ENCODE data around the gene SCART1. TPM values are rescaled to one million over a fixed set of nuclear protein-coding genes. Genes with fewer than 3 reads are reported as not detected.
"Not testable (repeated sequence)": the region's sequence is repeated elsewhere in the genome, so short reads cannot be mapped to it uniquely, and the experiment has no call there.

The SCART1 gene
- total and polyA plus RNA-seq, 8 donors, result 0.95 to 3.9 (median 2.6) TPM

DNA sequence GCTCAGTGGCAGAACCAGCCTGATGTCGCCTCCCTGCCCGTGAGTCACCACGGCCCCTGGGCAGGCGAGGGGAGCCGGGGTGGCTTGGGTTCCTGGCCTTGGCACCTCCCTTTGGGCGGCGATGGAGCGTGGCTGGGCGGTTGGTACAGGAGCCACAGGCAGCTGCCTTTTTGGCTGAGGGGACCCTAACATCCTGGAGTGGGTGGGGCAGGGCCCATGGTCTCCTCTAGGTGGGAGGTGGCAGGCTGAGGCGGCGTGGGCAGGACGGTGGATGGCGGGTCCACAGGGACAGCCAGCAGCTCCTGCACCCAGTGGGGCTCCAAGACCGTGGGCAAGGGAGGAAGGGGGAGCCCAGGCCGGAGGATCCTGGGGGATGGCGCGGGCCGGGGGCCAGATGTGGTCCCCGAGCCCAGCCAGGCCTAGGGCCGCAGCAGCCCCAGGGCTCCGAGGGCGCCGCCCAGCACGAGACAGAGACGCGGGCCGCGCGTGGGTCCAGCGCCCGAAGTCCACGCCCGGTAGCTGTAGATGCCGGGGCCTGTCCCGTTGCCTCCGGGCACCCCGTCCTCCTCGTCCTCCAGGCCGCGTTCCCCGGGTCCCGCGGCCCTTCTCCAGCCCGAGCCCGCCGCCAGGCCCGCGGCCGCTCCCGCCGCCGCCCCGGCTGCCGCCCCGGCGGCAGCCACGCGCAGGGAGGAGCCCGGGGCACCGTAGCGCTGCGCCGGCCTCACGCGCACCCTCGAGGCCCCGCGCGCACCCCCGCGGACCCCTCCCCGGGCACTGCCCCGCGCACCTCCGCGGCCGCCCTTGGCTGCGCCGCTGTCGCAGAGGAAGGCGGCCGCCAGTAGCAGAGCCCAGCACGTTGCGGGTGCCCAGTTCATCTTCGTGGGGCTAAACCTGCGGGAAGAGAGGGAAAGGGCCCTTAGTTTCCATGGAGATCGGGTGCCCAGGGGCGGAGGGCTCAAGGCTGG is 30.7 kb upstream of the SCART1 start:
- H3K36me3 ChIP-seq, result peaks cover 0 to 10% (median 0%) of the 10 kb centered on the region in 3 donors
- no peaks in the 10 kb centered on the region for H3K27me3 ChIP-seq
- H3K27ac ChIP-seq, result no peak overlapping the region
- no peak overlapping the region for H3K4me3 ChIP-seq
- 15 to 18% methylated on average over 65 to 88 of the region's 88 CpGs for WGBS, 2 donors
- peak in 2 of 6 donors; percentile 27 to 73 for DNase-seq
- intact Hi-C loops (cut with DNase I), result loop anchor here in 1 of 3 donors (5.0 kb wide), 1 partner anchor 149 kb away; no protein-coding TSS in a partner anchor
- ATAC-seq, result peak; percentile 23 to 51 (median 41)
- TF ChIP-seq, protein P1, sequence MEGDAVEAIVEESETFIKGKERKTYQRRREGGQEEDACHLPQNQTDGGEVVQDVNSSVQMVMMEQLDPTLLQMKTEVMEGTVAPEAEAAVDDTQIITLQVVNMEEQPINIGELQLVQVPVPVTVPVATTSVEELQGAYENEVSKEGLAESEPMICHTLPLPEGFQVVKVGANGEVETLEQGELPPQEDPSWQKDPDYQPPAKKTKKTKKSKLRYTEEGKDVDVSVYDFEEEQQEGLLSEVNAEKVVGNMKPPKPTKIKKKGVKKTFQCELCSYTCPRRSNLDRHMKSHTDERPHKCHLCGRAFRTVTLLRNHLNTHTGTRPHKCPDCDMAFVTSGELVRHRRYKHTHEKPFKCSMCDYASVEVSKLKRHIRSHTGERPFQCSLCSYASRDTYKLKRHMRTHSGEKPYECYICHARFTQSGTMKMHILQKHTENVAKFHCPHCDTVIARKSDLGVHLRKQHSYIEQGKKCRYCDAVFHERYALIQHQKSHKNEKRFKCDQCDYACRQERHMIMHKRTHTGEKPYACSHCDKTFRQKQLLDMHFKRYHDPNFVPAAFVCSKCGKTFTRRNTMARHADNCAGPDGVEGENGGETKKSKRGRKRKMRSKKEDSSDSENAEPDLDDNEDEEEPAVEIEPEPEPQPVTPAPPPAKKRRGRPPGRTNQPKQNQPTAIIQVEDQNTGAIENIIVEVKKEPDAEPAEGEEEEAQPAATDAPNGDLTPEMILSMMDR (IDR thresholded peaks at IDR 0.05), result no peak
- no peak for FAIRE-seq
- H3K4me1 ChIP-seq, result peaks cover 0 to 3% (median 0%) of the 10 kb centered on the region in 3 donors
- no peaks in the 10 kb centered on the region for H3K9me3 ChIP-seq

DNA sequence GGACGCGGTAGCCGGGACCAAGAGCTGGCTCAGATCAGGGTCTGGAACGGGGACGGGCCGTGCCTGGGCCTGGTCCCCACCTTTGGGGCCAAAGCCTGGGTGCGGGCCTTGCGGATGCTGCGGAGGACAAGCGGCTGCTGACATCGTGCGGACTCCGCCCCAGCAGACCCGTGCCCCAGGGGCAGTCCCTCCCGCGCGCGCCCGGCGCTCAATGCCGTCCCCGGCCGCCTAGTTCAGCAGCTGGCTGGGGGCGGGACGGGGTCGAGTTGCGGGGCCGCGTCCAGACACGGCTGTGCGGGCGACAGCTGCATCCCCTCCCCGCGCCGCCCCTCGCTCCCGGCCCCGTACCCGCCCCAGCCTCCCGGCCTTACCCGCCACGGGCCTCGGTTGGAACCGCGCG is 29.6 kb upstream of the SCART1 start:
- H3K4me1 ChIP-seq, H3K4me3 ChIP-seq, H3K36me3 ChIP-seq, H3K9me3 ChIP-seq, H3K27ac ChIP-seq, FAIRE-seq, H3K27me3 ChIP-seq: not testable (repeated sequence)
- 2% methylated on average over 9 of the region's 46 CpGs; no CpG with 5 or more reads in 1 of the 2 donors for WGBS, 2 donors
- intact Hi-C loops (cut with DNase I), result loop anchor here in 1 of 3 donors (5.0 kb wide), 1 partner anchor 148 kb away; no protein-coding TSS in a partner anchor
- peak in 1 of 6 donors; percentile 64 for DNase-seq
- ATAC-seq, result peak in 3 of 4 donors; percentile 14 to 43 (median 17)

DNA sequence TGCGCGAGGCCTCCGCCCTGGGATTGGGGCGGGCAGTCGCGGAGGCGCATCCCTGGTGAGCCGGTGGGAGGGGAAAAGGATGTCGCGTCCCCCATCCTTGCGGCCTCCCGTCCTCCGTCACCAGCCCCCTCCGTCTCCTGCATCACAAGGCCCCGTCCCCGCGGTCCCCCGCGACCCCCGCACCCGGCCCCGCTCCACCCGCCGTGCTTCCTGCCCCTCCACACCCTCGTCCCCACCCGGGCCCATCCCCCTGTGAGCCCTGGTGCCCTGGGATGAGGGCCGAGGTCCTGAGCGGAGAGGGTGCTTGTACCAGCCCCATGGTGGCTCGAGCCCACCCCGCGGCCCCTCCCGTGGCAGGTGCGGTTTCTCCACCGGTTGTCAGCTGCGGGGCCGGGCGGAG is 29.1 kb upstream of the SCART1 start, which contains the start of gene SPRN:
Gene SPRN, minus strand, starts transcription at position 25 of the 400 bp plus-strand sequence. CDS start 944 bp downstream, outside the sequence.
- DNase-seq (peak in 1 of 6 donors; percentile 79), ATAC-seq (peak in 2 of 4 donors; percentile 9 to 10)
- not testable (repeated sequence) for H3K36me3 ChIP-seq, H3K27me3 ChIP-seq, H3K4me3 ChIP-seq, H3K4me1 ChIP-seq, FAIRE-seq, H3K9me3 ChIP-seq, H3K27ac ChIP-seq
- 0 to 20% methylated on average over 1 to 15 of the region's 37 CpGs for WGBS, 2 donors
- intact Hi-C loops (cut with DNase I), result loop anchor here in 1 of 3 donors (5.0 kb wide), 1 partner anchor 148 kb away; no protein-coding TSS in a partner anchor

DNA sequence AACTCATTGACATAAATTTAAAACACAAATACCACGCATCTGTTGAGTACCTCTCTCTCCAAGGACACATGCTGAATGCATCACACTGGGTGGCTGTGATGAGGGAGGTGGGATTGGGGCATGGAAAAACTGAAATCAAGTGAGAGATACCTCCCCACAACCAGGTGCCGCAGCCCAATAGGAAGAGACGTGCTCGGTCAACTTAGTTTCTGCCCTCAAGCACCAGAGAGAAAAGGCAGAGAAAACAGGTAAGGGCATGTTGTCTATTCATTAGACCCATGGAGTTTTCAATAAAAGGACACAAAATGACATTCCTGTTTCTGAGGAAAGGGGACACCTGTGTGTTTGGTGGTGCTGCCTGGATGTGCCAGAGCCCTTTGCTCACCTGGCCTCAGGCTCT is 24.2 kb upstream of the SCART1 start:
- H3K27me3 ChIP-seq; ATAC-seq; H3K9me3 ChIP-seq; H3K4me3 ChIP-seq; H3K4me1 ChIP-seq; intact Hi-C loops (cut with DNase I); FAIRE-seq; H3K27ac ChIP-seq; DNase-seq; H3K36me3 ChIP-seq: not testable (repeated sequence)
- WGBS, 2 donors, result 86 to 90% methylated on average over 4 of the region's 4 CpGs

DNA sequence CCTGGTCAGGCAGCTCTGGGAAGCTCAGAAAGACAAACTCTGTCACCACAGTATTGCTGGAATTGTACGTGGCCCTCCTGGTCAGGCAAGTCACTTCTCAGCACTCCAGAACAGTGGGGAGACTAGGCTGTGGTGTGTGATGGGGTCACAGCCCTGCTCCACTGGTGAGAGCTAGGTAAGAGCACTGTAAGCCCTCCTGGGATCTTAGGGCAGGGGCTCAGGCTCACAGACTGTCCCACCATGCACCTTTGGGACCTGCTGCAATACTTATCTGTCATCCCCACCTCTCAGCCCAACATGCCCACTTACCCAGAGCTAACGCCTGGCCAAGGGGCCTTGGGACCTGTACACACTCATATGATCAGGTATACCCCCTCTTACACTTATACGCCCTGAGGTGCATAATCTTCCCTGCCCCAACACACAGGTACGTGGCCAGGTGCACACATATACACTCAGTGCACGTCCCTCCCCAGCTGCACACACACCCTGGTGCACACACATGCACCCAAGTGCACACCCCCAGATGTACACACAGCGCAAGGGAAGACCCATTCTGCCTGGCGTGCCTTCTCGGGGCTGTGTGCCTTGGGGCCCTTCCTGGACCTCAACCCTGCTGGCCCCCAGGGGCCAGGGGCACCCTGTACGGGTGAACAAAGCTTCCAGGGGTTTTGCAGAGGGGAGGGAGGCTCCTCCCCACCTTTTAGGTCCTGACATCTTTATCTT is 21.7 kb upstream of the SCART1 start:
- intact Hi-C loops (cut with DNase I); H3K36me3 ChIP-seq; H3K9me3 ChIP-seq; H3K27me3 ChIP-seq; H3K4me1 ChIP-seq; H3K27ac ChIP-seq; H3K4me3 ChIP-seq; DNase-seq; FAIRE-seq: not testable (repeated sequence)
- ATAC-seq, result peak in 2 of 4 donors; percentile 13 to 44
- 46 to 49% methylated on average over 5 to 6 of the region's 9 CpGs for WGBS, 2 donors

DNA sequence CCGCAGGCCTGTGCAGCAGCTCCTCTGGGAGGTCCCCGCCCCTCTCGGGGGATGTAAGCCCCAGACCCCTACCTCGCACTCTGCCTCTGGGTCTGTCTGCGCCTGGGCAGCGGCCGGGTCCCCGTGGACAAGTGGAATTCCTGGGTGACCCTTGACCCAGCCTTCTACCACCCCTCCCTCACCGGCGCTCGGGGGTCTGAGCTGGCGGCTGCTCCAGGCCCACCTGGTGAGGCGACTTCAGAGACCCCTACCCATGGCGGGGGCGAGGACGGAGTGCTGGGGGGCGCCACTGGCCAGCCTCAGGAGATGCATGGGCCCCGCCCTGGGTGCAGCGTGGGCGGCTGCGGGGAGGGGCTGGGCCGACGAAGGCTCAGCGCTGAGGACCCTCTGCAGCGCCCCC is 21.0 kb upstream of the SCART1 start:
- WGBS, 2 donors, result 86% methylated on average over 6 of the region's 25 CpGs; no CpG with 5 or more reads in 1 of the 2 donors
- FAIRE-seq; H3K27me3 ChIP-seq; H3K36me3 ChIP-seq; DNase-seq; H3K4me3 ChIP-seq; H3K27ac ChIP-seq; H3K9me3 ChIP-seq; intact Hi-C loops (cut with DNase I); H3K4me1 ChIP-seq: not testable (repeated sequence)
- peak in 2 of 4 donors; percentile 6 to 13 for ATAC-seq

DNA sequence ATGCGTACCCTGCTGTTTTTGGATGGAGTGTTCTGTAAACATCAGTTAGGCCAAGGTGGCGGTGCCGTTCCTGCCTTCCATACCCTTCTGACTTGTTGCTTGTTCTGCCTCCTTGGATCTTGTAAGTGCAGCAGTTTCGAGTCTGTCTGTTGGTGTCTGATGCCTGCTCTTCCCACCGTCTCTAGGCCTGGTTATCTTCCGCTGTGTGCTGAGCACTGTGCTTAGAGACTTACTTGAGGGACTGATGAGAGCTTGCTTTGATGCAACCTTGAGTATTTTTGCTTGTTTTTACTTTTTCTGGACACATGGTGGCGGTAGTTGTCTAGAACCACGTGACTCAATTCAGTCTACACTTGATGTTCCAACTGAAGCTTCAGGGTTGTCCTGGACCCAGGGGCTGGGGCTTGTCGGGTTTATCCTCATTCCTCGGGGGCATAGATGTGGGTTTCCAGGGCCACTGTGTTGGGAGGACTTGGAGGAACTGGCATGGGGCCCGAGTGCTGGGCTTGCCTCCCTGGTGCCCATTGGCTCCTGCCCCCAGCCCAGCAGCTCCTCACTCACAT is 15.0 kb upstream of the SCART1 start:
- ATAC-seq (peak in 3 of 4 donors; percentile 53 to 62 (median 60)), DNase-seq (peak in 4 of 6 donors; percentile 5 to 55 (median 13)), FAIRE-seq (no peak)
- intact Hi-C loops (cut with DNase I), result no loop called here
- TF ChIP-seq, protein P1 (IDR thresholded peaks at IDR 0.05), result no peak
- Histone ChIP-seq H3K9me3 (no peaks in the 10 kb centered on the region), H3K36me3 (no peaks in the 10 kb centered on the region), H3K27me3 (no peaks in the 10 kb centered on the region), H3K27ac (no peak overlapping the region), H3K4me1 (no peaks in the 10 kb centered on the region), H3K4me3 (no peak overlapping the region)
- 72 to 82% methylated on average over 11 of the region's 11 CpGs for WGBS, 2 donors

All from pancreas (tissue), 10 donors.